Sciatic nerve (tissue), 2 donors: ENCODE data around the gene TRDMT1. TPM values are rescaled to one million over a fixed set of nuclear protein-coding genes. Genes with fewer than 3 reads are reported as not detected.
A peak's percentile ranks its signal among the peaks of the same experiment; 100 is the strongest.

ENCODE experiments used
- ATAC-seq: fragments of 200-7000 bp; cut with Tn5 transposase; one replicate; pipeline ENCODE4 v1.9.1; 2020; ENCODE audit warnings: mild to moderate bottlenecking, moderate library complexity
- DNase-seq: peaks from one replicate; pipeline ENCODE4 v3.0.0-alpha.2; 2020; ENCODE audit warnings: low spot score
- intact Hi-C: fragments of 100-400 bp; cut with DNase I; formaldehyde crosslinking; loops from one replicate; pipeline ENCODE4 v1.14.2; 2022
- total RNA-seq: library from RNA; stranded (reverse); fragmentation: NEBNext Ultra II Directional; extraction: Animal tissue kit (Norgen Biotek cat#: 25700); gene quantifications from one replicate; pipeline ENCODE4 v1.2.1, GENCODE V29; 2021
- donor health status: DM: no; HTN: no; CAD: no.
- donor health status: DM: no; HTN: no; CAD: no.

TRDMT1 gene, protein sequence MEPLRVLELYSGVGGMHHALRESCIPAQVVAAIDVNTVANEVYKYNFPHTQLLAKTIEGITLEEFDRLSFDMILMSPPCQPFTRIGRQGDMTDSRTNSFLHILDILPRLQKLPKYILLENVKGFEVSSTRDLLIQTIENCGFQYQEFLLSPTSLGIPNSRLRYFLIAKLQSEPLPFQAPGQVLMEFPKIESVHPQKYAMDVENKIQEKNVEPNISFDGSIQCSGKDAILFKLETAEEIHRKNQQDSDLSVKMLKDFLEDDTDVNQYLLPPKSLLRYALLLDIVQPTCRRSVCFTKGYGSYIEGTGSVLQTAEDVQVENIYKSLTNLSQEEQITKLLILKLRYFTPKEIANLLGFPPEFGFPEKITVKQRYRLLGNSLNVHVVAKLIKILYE
- 13.2 TPM for total RNA-seq

DNA sequence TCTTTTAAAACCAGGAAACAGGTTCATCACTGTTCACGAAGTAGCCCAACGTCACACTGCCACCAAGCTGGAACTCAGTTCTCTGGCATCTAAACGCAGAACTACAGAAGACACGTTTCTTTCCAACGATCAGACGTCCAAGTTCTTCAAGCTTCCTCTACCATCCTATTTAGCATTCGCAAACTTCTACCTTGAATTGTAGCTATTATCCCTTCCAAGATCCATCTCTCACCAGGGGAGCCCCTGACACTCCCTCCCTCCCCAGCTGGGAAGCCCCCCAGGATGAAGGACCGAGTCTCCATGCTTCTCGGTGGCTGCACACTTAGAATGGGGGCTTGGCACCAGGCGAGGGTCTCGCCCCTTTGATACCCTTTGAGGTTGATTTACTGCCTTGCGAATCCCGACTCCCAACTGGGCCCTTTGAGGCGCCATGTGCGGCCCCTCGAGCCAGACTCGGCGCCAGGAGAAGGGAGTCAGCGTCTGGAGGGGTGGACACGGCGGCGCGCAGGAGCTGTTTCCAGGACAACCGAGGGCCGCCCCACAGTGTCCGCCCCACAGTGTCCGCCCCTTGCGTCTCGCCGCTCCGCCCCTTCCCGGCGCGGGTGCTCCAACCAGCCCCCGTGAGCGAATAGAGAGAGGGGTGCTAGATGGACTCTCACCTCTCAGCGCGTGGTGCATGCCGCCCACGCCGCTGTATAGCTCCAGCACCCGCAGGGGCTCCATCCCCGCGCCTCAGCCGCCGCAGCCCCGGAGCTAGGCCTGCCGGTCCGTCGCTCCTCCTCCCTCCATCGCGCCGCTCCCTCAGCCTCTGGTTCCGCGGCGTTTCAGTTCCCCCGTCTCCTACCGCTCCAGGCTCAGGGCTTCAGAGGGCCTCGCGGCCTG is at the start of gene TRDMT1:
TRDMT1 (minus strand) TSS at position 761 of the 882 bp plus-strand sequence; CDS start at position 723, 38 bp downstream.
- intact Hi-C loops = no loop called here
- DNase-seq = peak; percentile 93
- ATAC-seq = peak; percentile 99

DNA sequence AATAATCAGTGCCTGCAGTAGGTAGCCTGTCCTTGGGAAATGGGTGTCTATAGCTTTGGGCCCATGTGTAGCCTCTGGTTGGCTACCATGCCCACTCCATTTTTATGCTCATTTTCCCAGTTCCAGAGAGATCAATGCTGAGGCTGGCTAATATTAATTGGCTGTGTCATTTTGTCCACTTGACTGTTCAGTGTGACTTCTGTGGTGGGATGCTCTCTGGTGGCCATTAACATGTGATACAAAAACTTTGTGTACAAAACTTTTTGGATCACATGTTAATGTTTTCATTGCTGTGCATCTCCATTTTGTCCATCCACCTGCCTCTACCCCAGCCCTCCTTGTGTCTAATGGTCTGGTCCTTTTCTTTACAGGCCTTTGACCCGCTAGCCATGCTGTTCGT is 49.3 kb upstream of the TRDMT1 start:
- peak; percentile 64 for ATAC-seq
- DNase-seq = no peak
- intact Hi-C loops = loop anchor here (5.0 kb wide), 1 partner anchor 408 kb away; no protein-coding TSS in a partner anchor

DNA sequence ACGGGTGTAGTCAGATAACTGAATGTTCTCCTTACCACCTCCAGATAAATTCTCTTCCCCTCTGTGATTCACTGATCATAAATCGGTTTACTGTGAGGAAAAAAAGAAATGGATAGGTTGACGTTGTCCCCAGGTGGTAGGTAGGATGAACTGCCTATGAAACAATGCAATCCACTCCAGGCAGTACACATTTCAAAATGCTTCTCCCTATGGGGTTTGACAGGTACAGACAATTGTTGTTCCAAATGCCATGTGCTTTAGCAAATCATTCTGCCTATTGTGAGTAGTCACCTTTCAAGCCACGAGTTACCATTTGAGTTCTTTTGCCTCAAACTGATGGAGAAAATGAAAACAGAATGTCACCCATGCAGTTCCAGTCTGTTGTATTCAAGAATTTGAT is 48.3 kb upstream of the TRDMT1 start:
- no peak for ATAC-seq
- intact Hi-C loops = loop anchor here (5.0 kb wide), 1 partner anchor 408 kb away; no protein-coding TSS in a partner anchor

DNA sequence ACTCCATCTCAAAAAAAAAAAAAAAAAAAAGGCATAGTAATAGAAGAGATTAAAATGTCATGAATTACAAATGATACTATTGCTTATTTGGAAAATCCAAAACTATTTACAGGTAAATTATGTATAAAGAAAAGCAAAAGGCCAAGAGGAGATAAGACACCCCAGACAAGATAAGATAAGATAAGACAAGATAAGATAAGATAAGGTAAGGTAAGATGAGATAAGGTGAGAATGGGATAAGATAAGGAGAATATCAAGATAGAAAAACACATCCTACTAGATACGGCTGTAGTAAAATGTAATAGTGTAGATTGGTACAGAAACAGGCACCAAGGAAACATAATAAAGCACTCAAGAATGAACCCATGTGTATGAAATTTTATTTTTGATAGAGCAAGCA is 47.5 kb upstream of the TRDMT1 start:
- DNase-seq (no peak), ATAC-seq (no peak)

More for the DNA sequence above, 48.3 kb upstream of the TRDMT1 start:
- DNase-seq = no peak

DNA sequence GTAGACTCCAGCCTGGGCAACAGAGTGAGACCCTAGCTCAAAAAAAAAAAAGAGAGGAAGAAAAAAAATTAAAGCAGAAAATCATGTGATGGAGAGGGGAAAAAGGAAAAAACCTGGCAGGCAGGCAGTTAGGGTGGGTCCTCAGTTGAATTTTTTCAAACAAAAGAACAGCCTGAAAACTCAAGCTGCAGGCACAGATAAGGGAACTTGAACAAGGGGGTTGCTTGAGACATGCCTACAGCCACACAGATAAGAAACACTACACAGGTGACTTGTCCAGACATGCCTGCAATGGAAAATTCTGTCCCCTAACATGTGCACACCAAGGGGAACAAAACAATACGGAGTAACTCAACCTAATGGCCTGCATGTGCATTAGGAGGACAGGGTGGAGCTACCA is 45.7 kb upstream of the TRDMT1 start:
- ATAC-seq (no peak), DNase-seq (no peak)
- intact Hi-C loops = no loop called here

More for the DNA sequence above, 47.5 kb upstream of the TRDMT1 start:
- intact Hi-C loops = no loop called here

DNA sequence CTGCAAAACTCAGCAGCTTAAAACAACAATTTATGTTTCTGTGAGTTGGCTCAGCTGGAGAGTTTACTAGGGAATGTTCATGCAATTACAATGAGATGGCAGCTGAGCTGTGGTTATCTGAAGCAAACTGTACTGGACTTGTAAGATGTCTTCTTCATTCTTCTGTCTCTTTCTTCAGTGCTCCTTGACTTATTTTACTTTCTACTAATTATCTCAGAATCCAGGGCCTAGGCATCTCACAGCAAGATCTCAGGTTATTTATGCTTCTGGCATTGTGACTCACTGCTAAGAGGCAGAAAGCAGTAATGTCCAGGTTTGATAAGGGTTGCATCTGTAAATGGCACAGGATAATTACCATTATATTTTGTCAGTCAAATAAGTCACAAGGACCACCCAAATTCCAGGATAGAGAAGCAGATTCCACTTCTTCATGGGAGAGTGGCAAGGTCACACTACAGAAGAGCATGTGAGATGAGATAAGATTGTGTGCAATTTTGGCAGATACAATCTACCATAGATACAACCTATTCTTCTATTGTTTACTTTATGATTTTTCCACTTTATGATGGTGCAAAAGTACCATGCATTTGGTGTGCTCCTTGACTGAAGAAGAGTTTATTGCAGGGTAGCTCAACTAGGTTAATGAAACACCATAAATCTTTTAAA is 43.4 kb upstream of the TRDMT1 start:
- ATAC-seq (no peak), DNase-seq (no peak)
- intact Hi-C loops = no loop called here

DNA sequence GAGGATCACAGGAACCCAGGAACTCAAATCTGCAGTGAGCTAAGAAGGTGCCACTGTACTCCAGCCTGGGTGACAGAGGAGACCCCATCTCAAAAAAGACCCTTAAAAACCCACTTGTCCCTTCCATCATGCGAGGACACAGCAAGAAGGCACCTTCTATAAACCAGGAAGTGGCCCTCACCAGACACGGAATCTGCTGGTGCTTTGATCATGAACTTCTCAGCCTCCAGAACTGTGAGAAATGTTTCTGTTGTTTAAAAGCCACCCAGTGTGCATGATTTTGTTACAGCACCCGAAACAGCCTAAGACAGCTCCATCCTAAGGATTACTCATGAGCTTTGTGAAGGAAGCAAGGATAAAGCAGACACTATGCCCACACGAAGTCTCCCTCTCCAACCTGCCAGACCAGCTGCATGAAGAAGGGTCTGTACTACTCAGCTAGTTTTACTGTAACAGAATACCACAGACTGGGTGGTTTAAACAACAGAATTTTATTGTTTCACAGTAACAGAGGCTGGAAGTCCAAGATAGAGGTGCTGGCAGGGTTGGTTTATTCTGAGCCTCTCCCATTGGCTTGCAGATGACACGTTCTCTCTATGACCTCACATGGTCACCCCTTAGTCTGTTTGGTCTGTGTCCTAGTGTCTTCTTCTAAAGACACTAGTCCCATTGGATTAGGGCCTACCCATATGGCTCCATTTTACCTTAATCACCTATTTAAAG is 40.3 kb upstream of the TRDMT1 start:
- ATAC-seq (no peak), DNase-seq (no peak)
- intact Hi-C loops = no loop called here

DNA sequence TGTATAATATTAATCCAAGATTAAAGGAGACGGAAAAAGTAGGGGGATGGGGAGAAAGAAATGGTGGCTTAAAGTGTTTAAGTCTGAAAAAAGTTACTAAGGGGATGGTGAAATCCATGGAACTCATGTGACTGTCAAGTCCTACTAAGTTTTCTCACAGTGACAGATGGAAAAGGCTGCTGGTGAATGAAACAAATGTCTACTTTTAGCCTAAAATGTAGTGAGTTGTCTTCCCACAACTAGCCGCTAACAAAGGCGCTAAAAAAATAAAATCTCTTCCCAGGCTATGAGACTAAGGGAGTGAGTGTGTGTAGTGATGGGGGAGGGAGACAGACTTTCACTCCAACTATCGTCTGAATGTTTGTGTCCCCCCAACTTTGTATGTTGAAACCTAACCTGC is 39.1 kb upstream of the TRDMT1 start:
- no peak for DNase-seq
- intact Hi-C loops = no loop called here
- no peak for ATAC-seq

DNA sequence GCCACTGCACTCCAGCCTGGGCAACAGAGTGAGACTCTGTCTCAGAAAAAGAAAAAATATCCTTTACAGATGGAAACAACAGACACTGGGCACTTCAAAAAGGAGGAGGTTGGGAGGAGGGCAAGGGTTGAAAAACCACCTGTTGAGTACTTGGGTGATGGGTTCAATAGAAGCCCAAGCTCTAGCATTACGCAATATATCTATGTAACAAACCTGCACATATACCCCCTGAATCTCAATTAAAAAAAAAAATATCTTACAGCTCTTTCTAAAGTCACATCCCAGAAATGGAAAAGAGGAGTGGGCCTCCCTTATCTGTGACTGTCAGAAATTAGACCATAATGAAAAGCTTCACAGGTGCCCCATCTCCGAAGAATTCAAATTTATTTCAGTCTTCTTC is 38.6 kb upstream of the TRDMT1 start:
- no peak for ATAC-seq
- intact Hi-C loops = no loop called here

DNA sequence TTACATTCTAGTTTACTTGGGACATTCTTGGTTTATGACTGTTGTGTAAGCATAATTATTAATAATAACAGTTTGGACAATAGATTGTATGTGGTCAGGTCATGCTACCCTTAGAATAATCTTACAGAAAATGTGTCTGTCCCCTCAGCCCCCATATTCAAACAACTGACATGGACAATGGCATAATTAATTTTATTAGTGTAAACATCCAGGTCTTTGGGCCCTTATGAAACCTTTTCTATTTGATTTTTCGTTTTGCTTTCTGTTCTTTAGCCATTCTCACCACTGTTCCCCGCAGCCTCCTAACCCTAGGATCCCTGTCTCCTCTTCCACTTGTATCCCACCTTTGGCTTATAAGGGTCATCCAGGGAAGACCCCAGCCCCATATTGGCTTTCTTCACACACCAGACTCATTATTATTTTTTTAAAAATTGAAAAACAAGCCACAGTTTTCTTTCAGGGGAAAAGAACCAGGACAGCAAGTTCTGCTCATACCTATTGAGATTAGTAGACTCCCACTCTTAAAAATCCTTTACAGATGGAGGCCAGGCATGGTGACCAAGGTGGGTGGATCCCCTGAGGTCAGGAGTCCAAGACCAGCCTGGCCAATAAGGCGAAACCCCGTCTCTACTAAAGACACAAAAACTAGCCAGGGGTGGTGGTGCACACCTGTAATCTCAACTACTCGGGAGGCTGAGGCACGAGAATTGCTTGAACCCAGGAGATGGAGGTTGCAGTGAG is 38.0 kb upstream of the TRDMT1 start:
- no peak for ATAC-seq
- intact Hi-C loops = no loop called here
- no peak for DNase-seq

More for the DNA sequence above, 38.6 kb upstream of the TRDMT1 start:
- DNase-seq = no peak

DNA sequence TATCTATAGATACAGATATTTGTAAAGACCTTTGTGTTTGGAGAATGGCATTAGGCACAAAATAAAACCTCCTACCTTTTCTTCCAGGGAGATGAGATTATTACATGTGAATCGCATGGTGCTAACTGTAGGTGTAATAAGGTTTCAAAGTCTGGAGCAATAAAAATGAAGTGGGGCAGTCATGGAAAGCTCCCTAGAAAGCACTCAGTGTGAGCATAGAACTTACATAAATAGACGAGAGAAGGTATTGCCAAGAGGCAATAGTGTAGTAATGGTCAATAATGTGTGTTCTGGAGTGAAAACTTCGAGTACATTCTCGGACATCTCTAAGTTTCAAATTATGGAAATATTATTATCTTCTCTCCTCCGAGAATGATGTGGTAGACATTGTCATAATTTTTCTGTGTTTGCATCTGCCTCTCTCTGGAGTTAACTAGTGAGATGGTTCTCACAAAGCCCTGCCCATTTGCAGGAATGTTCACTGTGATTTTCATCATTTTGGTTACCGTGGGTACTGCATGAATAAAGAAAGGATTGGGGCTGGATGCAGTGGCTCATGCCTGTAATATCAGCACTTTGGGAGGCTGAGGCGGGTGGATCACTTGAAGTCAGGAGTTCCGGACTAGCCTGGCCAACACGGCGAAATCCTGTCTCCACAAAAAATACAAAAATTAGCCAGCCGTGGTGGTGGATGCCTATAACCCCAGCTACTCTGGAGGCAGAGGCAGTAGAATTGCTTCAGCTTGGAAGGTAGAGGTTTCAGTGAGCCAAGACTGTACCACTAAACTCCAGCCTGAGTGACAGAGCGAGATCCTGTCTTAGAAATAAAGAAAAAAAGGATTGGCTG is 37.2 kb upstream of the TRDMT1 start:
- DNase-seq (no peak), ATAC-seq (peak; percentile 71)
- intact Hi-C loops = no loop called here

DNA sequence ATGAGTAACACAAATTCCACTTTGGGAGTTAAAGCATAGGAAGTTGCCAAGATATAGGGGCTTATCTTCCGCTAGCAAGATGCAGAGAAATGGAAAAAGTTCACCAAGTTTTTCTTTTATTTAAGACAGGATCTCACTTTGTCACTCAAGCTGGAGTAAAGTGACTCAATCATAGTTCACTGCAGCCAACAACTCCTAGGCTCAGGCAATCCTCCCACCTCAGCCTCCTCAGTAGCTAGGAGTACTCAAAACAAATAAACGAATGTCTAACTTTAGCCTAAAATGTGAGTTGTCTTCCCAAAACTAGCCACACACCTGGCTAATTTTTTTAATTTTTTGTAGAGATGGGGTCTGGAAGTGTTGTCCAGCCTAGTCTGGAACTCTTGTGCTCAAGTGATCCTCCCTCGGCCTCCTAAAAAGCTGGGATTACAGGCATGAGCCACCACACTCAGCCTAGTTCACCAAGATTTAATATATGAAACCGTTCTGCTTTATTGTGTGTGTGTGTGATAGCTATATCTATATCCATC is 36.5 kb upstream of the TRDMT1 start:
- ATAC-seq (peak; percentile 27), DNase-seq (no peak)
- intact Hi-C loops = no loop called here

DNA sequence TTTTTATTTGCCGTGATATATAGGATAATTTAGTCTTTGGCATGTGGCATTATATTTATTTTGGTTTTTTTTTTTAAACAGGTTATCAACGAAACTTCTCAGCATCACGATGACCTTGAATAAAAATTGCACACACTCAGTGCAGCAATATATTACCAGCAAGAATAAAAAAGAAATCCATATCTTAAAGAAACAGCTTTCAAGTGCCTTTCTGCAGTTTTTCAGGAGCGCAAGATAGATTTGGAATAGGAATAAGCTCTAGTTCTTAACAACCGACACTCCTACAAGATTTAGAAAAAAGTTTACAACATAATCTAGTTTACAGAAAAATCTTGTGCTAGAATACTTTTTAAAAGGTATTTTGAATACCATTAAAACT is 35.7 kb upstream of the TRDMT1 start:
- intact Hi-C loops = no loop called here
- no peak for ATAC-seq
- no peak for DNase-seq

DNA sequence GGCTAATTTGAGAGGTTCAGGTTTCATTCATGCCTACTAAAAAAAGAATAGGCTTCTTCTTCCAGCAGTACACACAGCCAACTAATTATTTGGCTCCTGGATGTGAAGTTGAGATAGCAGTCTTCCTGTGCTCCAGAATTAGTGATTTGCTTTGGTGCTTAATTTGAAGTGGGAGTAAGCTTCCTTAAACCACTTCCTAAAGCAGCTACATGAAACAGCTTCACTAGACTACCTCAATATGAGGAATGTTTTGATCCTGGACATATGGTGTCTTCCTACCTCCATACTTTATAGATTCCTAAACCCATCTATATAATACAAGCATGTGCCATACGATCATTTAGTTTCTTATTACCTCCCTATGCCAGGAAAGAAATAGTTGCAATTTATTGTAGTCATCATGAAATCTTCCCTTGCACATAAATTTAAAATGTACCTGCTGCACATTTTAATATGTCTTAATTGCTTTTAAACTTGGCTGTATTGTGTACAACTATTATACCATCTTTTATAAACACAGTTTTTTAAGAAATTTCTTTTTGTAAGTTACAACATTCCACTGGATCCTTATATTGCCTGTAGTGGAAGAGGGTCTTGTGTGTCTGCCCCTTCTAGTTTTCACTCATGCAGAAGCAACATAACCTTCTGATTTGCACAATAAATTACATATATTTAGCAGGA is 35.1 kb upstream of the TRDMT1 start:
- ATAC-seq (no peak), DNase-seq (no peak)
- intact Hi-C loops = no loop called here

DNA sequence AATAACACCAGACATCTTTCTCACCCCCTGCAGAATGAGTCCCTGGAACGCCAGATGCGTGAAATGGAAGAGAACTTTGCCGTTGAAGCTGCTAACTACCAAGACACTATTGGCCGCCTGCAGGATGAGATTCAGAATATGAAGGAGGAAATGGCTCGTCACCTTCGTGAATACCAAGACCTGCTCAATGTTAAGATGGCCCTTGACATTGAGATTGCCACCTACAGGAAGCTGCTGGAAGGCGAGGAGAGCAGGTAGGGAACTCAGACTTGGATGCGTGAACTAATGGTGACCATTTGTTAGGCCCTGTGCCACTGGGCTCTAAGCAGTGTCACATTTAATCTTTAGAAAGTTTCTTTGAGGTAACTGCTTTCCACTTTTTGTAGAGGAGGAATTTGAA is 33.7 kb upstream of the TRDMT1 start:
- intact Hi-C loops = no loop called here
- no peak for ATAC-seq
- DNase-seq = no peak

DNA sequence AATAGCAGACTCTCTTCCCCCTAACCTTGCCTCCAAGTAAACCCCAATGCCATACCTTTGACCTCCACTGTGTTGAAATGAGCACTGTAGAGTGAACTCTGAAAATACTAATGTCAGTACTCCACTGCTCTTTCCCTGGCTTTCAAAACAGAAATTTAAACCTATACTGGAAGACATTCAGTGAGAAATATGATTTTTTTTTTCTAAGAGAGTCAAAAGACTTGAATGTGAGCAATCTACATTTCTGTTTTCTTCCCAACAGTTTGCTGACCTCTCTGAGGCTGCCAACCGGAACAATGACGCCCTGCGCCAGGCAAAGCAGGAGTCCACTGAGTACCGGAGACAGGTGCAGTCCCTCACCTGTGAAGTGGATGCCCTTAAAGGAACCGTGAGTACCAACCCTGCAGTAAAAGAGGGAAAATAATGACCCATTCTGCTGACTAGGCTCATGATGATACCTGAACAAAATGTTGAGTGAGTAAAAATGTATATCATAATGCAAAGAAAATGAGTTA is 33.0 kb upstream of the TRDMT1 start:
- intact Hi-C loops = no loop called here
- ATAC-seq = no peak

More for the DNA sequence above, 33.0 kb upstream of the TRDMT1 start:
- DNase-seq = no peak
